H1 (cell line): Measurements from ENCODE around the gene ESYT1. TPM values are rescaled to one million over a fixed set of nuclear protein-coding genes. Genes with fewer than 3 reads are reported as not detected.
"Not testable (repeated sequence)": the region's sequence is repeated elsewhere in the genome, so short reads cannot be mapped to it uniquely, and the experiment has no call there.

Source experiments
- CTCF ChIA-PET: fragments of 300-600 bp; sonication (Branson Sonifier 250); formaldehyde crosslinking; loops from one replicate; lab custom pipeline; 2021; ENCODE audit not compliant: partially characterized antibody; lab: Charles Lee
- POLR2A ChIA-PET: fragments of 300-600 bp; sonication (Branson Sonifier 250); formaldehyde crosslinking; loops from one replicate; lab custom pipeline; 2021; ENCODE audit warnings: inconsistent platforms; ENCODE audit not compliant: partially characterized antibody; lab: Charles Lee
- DNase-seq, 2 experiments: peaks; one replicate each; pipeline versions ENCODE4 v3.0.0 to v3.0.0-alpha.2; 2010 to 2022; ENCODE audit warnings: low spot score in 2 of 2, low read depth in 1 of 2, mixed read lengths in 1 of 2
- FAIRE-seq: peaks from 2 replicates; lab custom pipeline; 2011; peaks lifted over from hg19 to GRCh38; lab: Jason Lieb, UNC
- H2AFZ ChIP-seq: 2 replicates; pipeline ENCODE4 v1.8.1; 2012; ENCODE audit warnings: low read length, inconsistent platforms
- H2AK5ac ChIP-seq: 2 replicates; pipeline ENCODE4 v1.6.1; 2013; ENCODE audit warnings: low read depth, low read length
- H2BK120ac ChIP-seq: replicated peaks from 2 replicates; pipeline ENCODE3; 2013; ENCODE audit warnings: low read depth, low read length, inconsistent platforms
- H2BK12ac ChIP-seq: 2 replicates; pipeline ENCODE4 v1.6.1; 2013; ENCODE audit warnings: low read depth, low read length
- H2BK15ac ChIP-seq: 2 replicates; pipeline ENCODE4 v1.6.1; 2013; ENCODE audit warnings: low read length
- H2BK20ac ChIP-seq: 2 replicates; pipeline ENCODE4 v1.6.1; 2013; ENCODE audit warnings: low read length
- H2BK5ac ChIP-seq: 2 replicates; pipeline ENCODE4 v1.6.1; 2013; ENCODE audit warnings: low read depth, low read length
- H3K14ac ChIP-seq: 2 replicates; pipeline ENCODE4 v1.6.1; 2013; ENCODE audit warnings: inconsistent platforms; ENCODE audit not compliant: insufficient read length
- H3K18ac ChIP-seq: 2 replicates; pipeline ENCODE4 v1.6.1; 2013; ENCODE audit warnings: low read length; ENCODE audit errors: extremely low read depth
- H3K23ac ChIP-seq: 2 replicates; pipeline ENCODE4 v1.6.1; 2013; ENCODE audit warnings: inconsistent platforms; ENCODE audit not compliant: insufficient read length
- H3K23me2 ChIP-seq: 2 replicates; pipeline ENCODE4 v1.6.1; 2013; ENCODE audit warnings: low read depth, low read length
- H3K27ac ChIP-seq: 2 replicates; pipeline ENCODE4 v1.6.1; 2011; ENCODE audit warnings: low read depth, low read length, inconsistent platforms
- H3K27me3 ChIP-seq, 4 experiments: replicated peaks in 1 of 4; 1 replicate in 1 of 4; 2 replicates in 3 of 4; pipeline versions ENCODE4 v1.6.1 to v1.8.1; 2011 to 2013; ENCODE audit warnings: low read length in 3 of 4, mild to moderate bottlenecking in 3 of 4, inconsistent platforms in 2 of 4, mixed read lengths in 2 of 4, moderate library complexity in 1 of 4; ENCODE audit not compliant: control insufficient read depth in 3 of 4, insufficient read depth in 3 of 4; ENCODE audit errors: extremely low read depth in 1 of 4
- H3K36me3 ChIP-seq, 4 experiments: 2 replicates each; pipeline versions ENCODE4 v1.6.1 to v1.8.1; 2011 to 2013; ENCODE audit warnings: mild to moderate bottlenecking in 4 of 4, low read length in 3 of 4, moderate library complexity in 2 of 4, control low read depth in 1 of 4, inconsistent platforms in 1 of 4; ENCODE audit not compliant: insufficient read depth in 4 of 4, control insufficient read depth in 2 of 4
- H3K4ac ChIP-seq: replicated peaks from 2 replicates; pipeline ENCODE3; 2013; ENCODE audit warnings: low read length, low read depth, mixed read lengths, inconsistent platforms; ENCODE audit not compliant: insufficient read length
- H3K4me1 ChIP-seq, 4 experiments: replicated peaks in 1 of 4; 1 replicate in 1 of 4; 2 replicates in 3 of 4; pipeline versions ENCODE4 v1.6.1 to v1.8.1; 2011 to 2013; ENCODE audit warnings: low read length in 3 of 4, inconsistent platforms in 2 of 4, mixed read lengths in 1 of 4; ENCODE audit not compliant: insufficient read depth in 4 of 4, control insufficient read depth in 3 of 4
- H3K4me2 ChIP-seq, 2 experiments: 2 replicates each; pipeline versions ENCODE4 v1.6.1 to v1.8.1; 2011 to 2013; ENCODE audit warnings: low read depth in 2 of 2, low read length in 2 of 2, control low read depth in 1 of 2, inconsistent platforms in 1 of 2, mild to moderate bottlenecking in 1 of 2; ENCODE audit not compliant: insufficient read depth in 1 of 2
- H3K4me3 ChIP-seq, 4 experiments: fragments of 200-600, 300-600 bp in 1 of 4; sonication (generic), shearing (Covaris generic), sonication (Bioruptor Twin) in 1 of 4; 2 replicates each; pipeline versions ENCODE4 v1.5.1 to v1.8.1; 2011 to 2016; ENCODE audit warnings: low read length in 4 of 4, low read depth in 3 of 4, control low read depth in 2 of 4, inconsistent platforms in 2 of 4, mild to moderate bottlenecking in 2 of 4, mixed read lengths in 1 of 4, moderate library complexity in 1 of 4; ENCODE audit not compliant: insufficient read depth in 2 of 4; ENCODE audit errors: extremely low read depth in 1 of 4
- H3K56ac ChIP-seq: replicated peaks from 2 replicates; pipeline ENCODE3; 2013; ENCODE audit warnings: low read depth, mild to moderate bottlenecking, mixed read lengths, low read length, inconsistent platforms; ENCODE audit not compliant: insufficient read length
- H3K79me1 ChIP-seq: 2 replicates; pipeline ENCODE4 v1.6.1; 2013; ENCODE audit warnings: low read depth, low read length, control low read depth
- H3K79me2 ChIP-seq, 2 experiments: 2 replicates each; pipeline versions ENCODE4 v1.6.1 to v1.8.1; 2012 to 2013; ENCODE audit warnings: low read length in 2 of 2, mild to moderate bottlenecking in 2 of 2, inconsistent platforms in 1 of 2; ENCODE audit not compliant: insufficient read depth in 2 of 2, control insufficient read depth in 1 of 2
- H3K9ac ChIP-seq, 4 experiments: replicated peaks in 1 of 4; 1 replicate in 1 of 4; 2 replicates in 3 of 4; pipeline versions ENCODE4 v1.6.1 to v1.8.1; 2011 to 2013; ENCODE audit warnings: low read depth in 3 of 4, low read length in 3 of 4, control low read depth in 2 of 4, mild to moderate bottlenecking in 2 of 4, moderate library complexity in 2 of 4, inconsistent platforms in 1 of 4; ENCODE audit errors: extremely low read depth in 1 of 4
- H3K9me3 ChIP-seq, 2 experiments: 2 replicates each; pipeline versions ENCODE4 v1.6.1 to v1.8.1; 2012 to 2013; ENCODE audit warnings: mild to moderate bottlenecking in 2 of 2, moderate library complexity in 2 of 2, control low read depth in 1 of 2, inconsistent platforms in 1 of 2, low read depth in 1 of 2, low read length in 1 of 2, mixed read lengths in 1 of 2; ENCODE audit not compliant: insufficient read depth in 2 of 2
- H4K20me1 ChIP-seq, 2 experiments: replicated peaks in 1 of 2; 2 replicates each; pipeline versions ENCODE3 to v1.8.1; 2011 to 2013; ENCODE audit warnings: inconsistent platforms in 2 of 2, low read length in 2 of 2, mild to moderate bottlenecking in 1 of 2; ENCODE audit not compliant: insufficient read depth in 2 of 2, control insufficient read depth in 1 of 2
- H4K5ac ChIP-seq: 2 replicates; pipeline ENCODE4 v1.6.1; 2013; ENCODE audit warnings: low read length, low read depth, mixed read lengths, inconsistent platforms; ENCODE audit not compliant: insufficient read length
- H4K8ac ChIP-seq: 2 replicates; pipeline ENCODE4 v1.8.0; 2013; ENCODE audit warnings: mild to moderate bottlenecking, moderate library complexity, low read length, inconsistent platforms; ENCODE audit not compliant: insufficient read depth; ENCODE audit errors: extremely low read depth
- H4K91ac ChIP-seq: replicated peaks from 2 replicates; pipeline ENCODE3; 2013; ENCODE audit warnings: low read length, mixed read lengths, inconsistent platforms; ENCODE audit not compliant: insufficient read length
- WGBS, 2 experiments: shearing (Covaris generic) in 1 of 2; methylation state at CpG; one replicate each; pipeline versions ENCODE4 v1.1.6 to v1.1.7; 2013 to 2015; ENCODE audit warnings: low lambda C conversion rate in 2 of 2, mixed read lengths in 2 of 2, inconsistent platforms in 1 of 2, low coverage in 1 of 2, missing lambda C conversion rate in 1 of 2; ENCODE audit not compliant: insufficient replicate concordance in 2 of 2, insufficient coverage in 1 of 2, insufficient read length in 1 of 2; ENCODE audit errors: extremely low coverage in 1 of 2, missing lambda C conversion rate in 1 of 2; 5-methylcytosine and 5-hydroxymethylcytosine counted together
- polyA plus RNA-seq, 7 experiments: library from polyadenylated mRNA; depleted of rRNA in 3 of 7; stranded (reverse) in 5 of 7; unstranded in 2 of 7; fragments of >200 nt in 5 of 7; fragments of 200-250 nt in 2 of 7; gene quantifications; 1 replicate in 5 of 7; 2 replicates in 1 of 7; 4 replicates in 1 of 7; pipeline versions ENCODE4 v1.2.1 to v1.2.3, GENCODE V29; 2011 to 2013; ENCODE audit warnings: missing spikeins in 2 of 7, mixed read lengths in 2 of 7
- total RNA-seq: library from RNA; stranded (reverse); fragmentation: NEBNext Ultra II Directional; extraction: Animal tissue kit (Norgen Biotek cat#: 25700); gene quantifications from 2 replicates; pipeline ENCODE4 v1.2.1, GENCODE V29; 2021

ESYT1 gene
- total and polyA plus RNA-seq, 2 of the 8 experiments (the other 6 are each of a cell fraction or from before 2014, with no cell fraction given): 86.9 to 165 TPM

- CTCF ChIA-PET: interaction anchor here (0.6 to 2.7 kb wide), 10 partner anchors 13 to 1646 kb away, joined by 3 to 15 read pairs (median 4); partner anchors contain the start of genes ESYT1, SMARCC2 and ZC3H10
- Histone ChIP-seq H3K23me2 (peaks cover 22% of the 10 kb centered on the region), H3K4me1 (peaks cover 9 to 36% (median 21%) of the 10 kb centered on the region in 4 experiments), H3K4me2 (peak overlapping the region; percentile 76 to 77; a peak in 2 of 4 replicates), H4K20me1 (peaks cover 11 to 17% of the 10 kb centered on the region in 2 experiments), H3K4me3 (peak overlapping the region in 2 of 4 experiments; percentile 63 to 91; a peak in 6 of 8 replicates), H3K79me2 (peaks cover 3 to 32% of the 10 kb centered on the region in 2 experiments), H3K27ac (peak overlapping the region; percentile 93; the same call in 1 of the 2 replicates), H3K36me3 (peaks cover 23 to 38% (median 27%) of the 10 kb centered on the region in 4 experiments), H2BK12ac (peak overlapping the region; percentile 27; the same call in 1 of the 2 replicates)
- H3K18ac ChIP-seq, H4K5ac ChIP-seq, H2AFZ ChIP-seq, H2BK120ac ChIP-seq, H3K27me3 ChIP-seq, H3K79me1 ChIP-seq, FAIRE-seq, H2BK15ac ChIP-seq, H2BK20ac ChIP-seq, H3K23ac ChIP-seq, H3K9me3 ChIP-seq, H3K9ac ChIP-seq, H3K56ac ChIP-seq, DNase-seq, H3K4ac ChIP-seq, H2BK5ac ChIP-seq, H3K14ac ChIP-seq, H4K8ac ChIP-seq, H4K91ac ChIP-seq, H2AK5ac ChIP-seq: not testable (repeated sequence)
- POLR2A ChIA-PET: interaction anchor here (0.9 to 15.6 kb wide), 8 partner anchors 9 to 111 kb away, joined by 3 to 656 read pairs (median 4); partner anchors contain the start of genes COQ10A, PA2G4, RNF41 and SMARCC2
- 92% methylated on average over 19 of the region's 21 CpGs; no CpG with 5 or more reads in 1 of the 2 experiments for WGBS, 2 experiments
Measured at GRCh38 chr12:56156464-56157200, 28.6 kb downstream of the ESYT1 start.
